Activated CD4-positive, alpha-beta memory T cell treated with anti-CD3 and anti-CD28 coated beads for 36 hours (primary cell): ENCODE measurements around the gene THSD7B. TPM values are rescaled to one million over a fixed set of nuclear protein-coding genes. Genes with fewer than 3 reads are reported as not detected.

Experiments
- CTCF ChIA-PET: fragments of 350-600 bp; sonication (Branson Sonifier 250); formaldehyde crosslinking; loops from one replicate; lab custom pipeline; 2021; ENCODE audit warnings: antibody characterized with exemption, inconsistent platforms; lab: Charles Lee
- POLR2A ChIA-PET: fragments of 350-600 bp; sonication (Branson Sonifier 250); formaldehyde crosslinking; loops from one replicate; lab custom pipeline; 2021; ENCODE audit warnings: antibody characterized with exemption; lab: Charles Lee
- DNase-seq: peaks from one replicate; pipeline ENCODE4 v3.0.0-alpha.2; 2020
- H3K27ac Mint-ChIP-seq: one replicate; pipeline ENCODE4 v1.8.0; 2021; ENCODE audit warnings: mixed read lengths
- H3K27me3 Mint-ChIP-seq: one replicate; pipeline ENCODE4 v1.8.0; 2021; ENCODE audit warnings: mixed read lengths
- H3K36me3 Mint-ChIP-seq: one replicate; pipeline ENCODE4 v1.8.0; 2021; ENCODE audit warnings: mixed read lengths
- H3K4me1 Mint-ChIP-seq: one replicate; pipeline ENCODE4 v1.8.0; 2021; ENCODE audit warnings: low read depth, mixed read lengths
- H3K4me3 Mint-ChIP-seq: one replicate; pipeline ENCODE4 v1.8.0; 2021; ENCODE audit warnings: mild to moderate bottlenecking, mixed read lengths
- H3K9me3 Mint-ChIP-seq: one replicate; pipeline ENCODE4 v1.8.0; 2021; ENCODE audit warnings: mixed read lengths
- intact Hi-C: fragments of 100-400 bp; cut with micrococcal nuclease; formaldehyde crosslinking; loops from one replicate; pipeline ENCODE4 v1.15.1; 2023
- total RNA-seq, 2 experiments: library from RNA; stranded (reverse); gene quantifications; one replicate each; pipeline ENCODE4 v1.2.3, GENCODE V29; 2021

Gene THSD7B
- total RNA-seq, 2 experiments from 2014 or later = not detected

DNA sequence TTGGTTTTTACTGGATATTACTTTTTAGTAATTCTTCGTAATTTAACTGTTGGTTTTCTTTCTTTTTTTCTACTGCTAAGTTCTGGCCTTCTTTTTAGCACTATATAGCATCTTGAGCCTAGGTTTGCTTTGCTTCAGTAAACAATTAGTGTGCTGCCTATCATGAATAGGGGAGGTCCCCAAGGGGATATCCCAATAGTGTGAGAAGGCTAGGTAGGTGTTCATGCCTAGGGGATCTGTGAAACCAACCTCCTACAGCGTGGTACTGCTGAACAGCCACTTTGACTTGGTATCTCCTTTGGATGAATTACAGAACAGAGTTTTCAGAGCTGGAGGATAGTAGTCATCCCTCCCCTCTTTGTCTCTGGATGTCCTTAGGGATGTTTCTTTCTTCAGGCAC lies 888.7 kb downstream of the THSD7B start:
- ChIA-PET POLR2A (no interaction called here), CTCF (no interaction called here)
- no peak overlapping the region for H3K4me3 Mint-ChIP-seq
- DNase-seq = no peak
- H3K4me1 Mint-ChIP-seq = no peaks in the 10 kb centered on the region
- H3K27ac Mint-ChIP-seq = no peak overlapping the region
- H3K27me3 Mint-ChIP-seq = no peaks in the 10 kb centered on the region
- intact Hi-C loops = no loop called here
- H3K36me3 Mint-ChIP-seq = no peaks in the 10 kb centered on the region
- H3K9me3 Mint-ChIP-seq = peaks cover 3% of the 10 kb centered on the region

GRCh38 chr2:137655814-137656213 lies 890.5 kb downstream of the THSD7B start:
- Mint-ChIP-seq H3K36me3 (no peaks in the 10 kb centered on the region), H3K4me1 (no peaks in the 10 kb centered on the region), H3K27me3 (no peaks in the 10 kb centered on the region), H3K27ac (no peak overlapping the region), H3K9me3 (peaks cover 3% of the 10 kb centered on the region), H3K4me3 (no peak overlapping the region)
- CTCF ChIA-PET = no interaction called here
- DNase-seq = no peak
- intact Hi-C loops = no loop called here
- POLR2A ChIA-PET = no interaction called here

DNA sequence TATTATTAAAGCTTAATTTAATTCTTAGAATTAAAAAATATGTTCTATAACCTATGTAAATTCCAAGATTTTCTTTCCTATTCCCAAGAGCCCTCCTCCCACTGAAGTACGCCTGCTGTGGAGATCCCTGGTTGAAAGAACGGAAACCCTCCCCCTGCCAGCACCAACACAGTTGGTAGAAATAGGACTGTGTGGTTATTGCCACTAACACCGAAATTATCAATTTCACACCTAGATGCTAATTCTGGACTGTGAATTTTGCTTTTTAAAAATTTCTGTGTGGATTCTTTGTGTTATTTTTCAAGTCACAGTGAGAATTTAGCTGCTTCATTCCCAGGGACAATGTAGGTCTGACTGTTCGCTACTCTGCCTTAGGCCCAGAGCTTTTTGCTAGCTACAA lies 893.1 kb downstream of the THSD7B start:
- H3K27ac Mint-ChIP-seq = no peak overlapping the region
- intact Hi-C loops = no loop called here
- ChIA-PET POLR2A (no interaction called here), CTCF (no interaction called here)
- H3K36me3 Mint-ChIP-seq = no peaks in the 10 kb centered on the region
- DNase-seq = no peak
- peaks cover under 1% of the 10 kb centered on the region for H3K9me3 Mint-ChIP-seq
- H3K4me1 Mint-ChIP-seq = no peaks in the 10 kb centered on the region
- H3K4me3 Mint-ChIP-seq = no peak overlapping the region
- H3K27me3 Mint-ChIP-seq = no peaks in the 10 kb centered on the region

DNA sequence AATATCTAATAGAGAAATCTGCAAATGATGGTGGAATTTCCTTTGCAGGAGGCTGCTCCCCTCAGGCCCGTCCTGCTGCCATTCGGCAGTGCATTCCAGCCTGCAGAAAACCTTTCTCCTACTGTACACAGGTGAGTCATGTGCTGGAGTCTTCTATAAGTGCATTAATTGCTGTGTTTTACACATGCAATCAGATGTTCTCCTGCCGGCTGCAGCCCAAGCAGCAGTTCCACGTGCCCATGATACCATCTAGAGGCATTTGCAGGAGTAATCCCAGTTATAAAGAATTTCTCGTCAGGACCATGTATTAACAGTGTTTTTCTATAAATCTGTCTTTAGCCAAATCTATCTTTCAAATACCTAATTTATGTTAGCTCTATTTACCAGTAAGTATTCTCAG lies 894.3 kb downstream of the THSD7B start:
- DNase-seq = no peak
- CTCF ChIA-PET = no interaction called here
- Mint-ChIP-seq H3K36me3 (no peaks in the 10 kb centered on the region), H3K4me3 (no peak overlapping the region), H3K9me3 (no peaks in the 10 kb centered on the region), H3K27me3 (no peaks in the 10 kb centered on the region), H3K27ac (no peak overlapping the region), H3K4me1 (no peaks in the 10 kb centered on the region)
- POLR2A ChIA-PET = no interaction called here
- intact Hi-C loops = no loop called here

DNA sequence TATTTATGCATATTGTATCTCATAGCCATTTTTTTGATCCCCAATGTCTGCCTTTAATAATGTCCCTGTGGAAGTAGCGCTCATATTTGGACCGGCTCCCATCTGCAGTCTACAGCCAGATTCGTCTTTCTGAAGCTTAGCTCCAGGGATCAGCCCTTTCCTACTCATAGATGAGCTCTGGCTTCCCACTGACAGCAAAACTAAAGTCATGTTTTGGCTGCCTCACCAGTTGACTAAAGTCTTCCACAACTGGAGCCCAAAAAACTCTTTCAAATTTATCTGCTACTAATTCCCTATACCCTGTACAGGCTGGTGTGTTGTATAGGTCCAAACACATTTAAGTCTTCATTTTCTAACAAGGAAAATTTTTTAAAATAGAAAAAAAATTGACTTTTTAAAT lies 904.8 kb downstream of the THSD7B start:
- no peaks in the 10 kb centered on the region for H3K9me3 Mint-ChIP-seq
- ChIA-PET CTCF (no interaction called here), POLR2A (no interaction called here)
- no peaks in the 10 kb centered on the region for H3K4me1 Mint-ChIP-seq
- intact Hi-C loops = no loop called here
- H3K27ac Mint-ChIP-seq = no peak overlapping the region
- H3K36me3 Mint-ChIP-seq = no peaks in the 10 kb centered on the region
- no peaks in the 10 kb centered on the region for H3K27me3 Mint-ChIP-seq
- no peak for DNase-seq
- no peak overlapping the region for H3K4me3 Mint-ChIP-seq

DNA sequence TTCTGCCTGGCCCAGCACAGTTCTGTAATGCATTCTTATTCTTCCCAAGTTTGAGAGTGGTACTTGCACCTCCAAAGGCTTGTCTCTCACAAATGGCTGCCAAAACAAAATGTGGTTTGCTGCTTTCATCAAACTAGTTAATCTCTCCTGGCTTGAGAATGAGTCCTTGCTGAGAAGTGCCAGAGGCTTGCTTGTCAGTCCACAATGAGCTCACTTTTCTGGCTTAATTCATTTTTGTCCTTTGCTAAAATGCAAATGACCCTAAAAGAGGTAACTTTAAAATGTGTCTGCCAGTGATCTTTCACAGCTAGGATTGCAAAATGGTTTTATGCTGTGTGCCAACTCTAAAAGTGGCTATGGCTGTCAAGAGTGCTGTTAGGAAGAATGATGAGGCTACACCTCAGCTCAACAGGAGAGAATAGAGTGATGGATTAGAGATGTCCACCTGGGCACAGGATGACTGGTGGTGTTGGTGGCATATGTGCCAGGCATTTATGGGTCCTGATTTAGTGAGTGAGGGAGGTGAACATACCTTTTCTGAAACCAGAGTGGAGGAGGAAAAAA lies 907.7 kb downstream of the THSD7B start:
- Mint-ChIP-seq H3K27ac (no peak overlapping the region), H3K36me3 (no peaks in the 10 kb centered on the region), H3K27me3 (no peaks in the 10 kb centered on the region), H3K9me3 (no peaks in the 10 kb centered on the region), H3K4me3 (no peak overlapping the region), H3K4me1 (no peaks in the 10 kb centered on the region)
- DNase-seq = no peak
- POLR2A ChIA-PET = no interaction called here
- intact Hi-C loops = no loop called here
- CTCF ChIA-PET = no interaction called here

GRCh38 chr2:137674991-137675390 lies 909.6 kb downstream of the THSD7B start:
- no peak for DNase-seq
- ChIA-PET CTCF (no interaction called here), POLR2A (no interaction called here)
- Mint-ChIP-seq H3K4me3 (no peak overlapping the region), H3K9me3 (no peaks in the 10 kb centered on the region), H3K27me3 (no peaks in the 10 kb centered on the region), H3K36me3 (no peaks in the 10 kb centered on the region), H3K27ac (no peak overlapping the region), H3K4me1 (no peaks in the 10 kb centered on the region)
- intact Hi-C loops = no loop called here

GRCh38 chr2:137675584-137676327 lies 910.4 kb downstream of the THSD7B start:
- ChIA-PET POLR2A (no interaction called here), CTCF (no interaction called here)
- no peaks in the 10 kb centered on the region for H3K4me1 Mint-ChIP-seq
- H3K27me3 Mint-ChIP-seq = no peaks in the 10 kb centered on the region
- no peak overlapping the region for H3K27ac Mint-ChIP-seq
- H3K4me3 Mint-ChIP-seq = no peak overlapping the region
- H3K9me3 Mint-ChIP-seq = no peaks in the 10 kb centered on the region
- H3K36me3 Mint-ChIP-seq = no peaks in the 10 kb centered on the region
- DNase-seq = no peak
- intact Hi-C loops = no loop called here

- no peak for DNase-seq
- Mint-ChIP-seq H3K4me1 (no peaks in the 10 kb centered on the region), H3K27ac (no peak overlapping the region), H3K36me3 (no peaks in the 10 kb centered on the region), H3K9me3 (no peaks in the 10 kb centered on the region), H3K4me3 (no peak overlapping the region), H3K27me3 (no peaks in the 10 kb centered on the region)
- ChIA-PET POLR2A (no interaction called here), CTCF (no interaction called here)
- intact Hi-C loops = no loop called here
Measured at GRCh38 chr2:137676346-137676745, 911.0 kb downstream of the THSD7B start.

- no peak for DNase-seq
- POLR2A ChIA-PET = no interaction called here
- Mint-ChIP-seq H3K27ac (no peak overlapping the region), H3K4me1 (no peaks in the 10 kb centered on the region), H3K36me3 (no peaks in the 10 kb centered on the region), H3K4me3 (no peak overlapping the region), H3K27me3 (no peaks in the 10 kb centered on the region), H3K9me3 (no peaks in the 10 kb centered on the region)
- intact Hi-C loops = no loop called here
- CTCF ChIA-PET = no interaction called here
Measured at GRCh38 chr2:137677466-137677865, 912.1 kb downstream of the THSD7B start.

GRCh38 chr2:137689549-137689948 lies 924.2 kb downstream of the THSD7B start:
- no peak overlapping the region for H3K4me3 Mint-ChIP-seq
- CTCF ChIA-PET = no interaction called here
- DNase-seq = no peak

GRCh38 chr2:137693534-137693933 lies 928.2 kb downstream of the THSD7B start:
- peaks cover 7% of the 10 kb centered on the region for H3K9me3 Mint-ChIP-seq
- no peak overlapping the region for H3K4me3 Mint-ChIP-seq
- no peaks in the 10 kb centered on the region for H3K27me3 Mint-ChIP-seq
- ChIA-PET CTCF (no interaction called here), POLR2A (no interaction called here)
- no peak for DNase-seq
- no peaks in the 10 kb centered on the region for H3K36me3 Mint-ChIP-seq
- intact Hi-C loops = no loop called here
- H3K4me1 Mint-ChIP-seq = no peaks in the 10 kb centered on the region
- no peak overlapping the region for H3K27ac Mint-ChIP-seq

More at GRCh38 chr2:137689549-137689948, 924.2 kb downstream of the THSD7B start:
- POLR2A ChIA-PET = no interaction called here
- no peaks in the 10 kb centered on the region for H3K9me3 Mint-ChIP-seq
- H3K27ac Mint-ChIP-seq = no peak overlapping the region
- no peaks in the 10 kb centered on the region for H3K36me3 Mint-ChIP-seq
- no peaks in the 10 kb centered on the region for H3K4me1 Mint-ChIP-seq
- intact Hi-C loops = no loop called here
- H3K27me3 Mint-ChIP-seq = no peaks in the 10 kb centered on the region

DNA sequence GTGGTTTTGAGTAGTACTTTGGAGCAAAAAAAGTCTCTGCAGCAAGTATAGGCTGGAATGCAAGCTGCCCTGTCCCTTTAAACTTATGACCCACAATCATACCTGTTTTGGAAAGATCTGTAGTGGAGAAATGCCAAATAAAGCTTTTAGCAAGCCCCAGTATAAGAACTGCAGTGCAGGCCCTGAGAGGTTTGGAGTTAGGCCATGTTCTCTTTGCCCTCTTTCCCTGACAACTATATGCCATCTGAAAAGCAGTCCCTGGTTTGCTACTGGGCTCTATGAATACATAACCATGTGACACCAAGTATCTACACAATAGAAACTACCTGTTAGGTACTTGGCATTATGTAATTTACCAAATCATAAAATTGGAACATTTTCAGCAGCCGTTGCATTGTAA lies 931.6 kb downstream of the THSD7B start:
- no peaks in the 10 kb centered on the region for H3K36me3 Mint-ChIP-seq
- H3K27ac Mint-ChIP-seq = no peak overlapping the region
- ChIA-PET POLR2A (no interaction called here), CTCF (no interaction called here)
- no peak overlapping the region for H3K4me3 Mint-ChIP-seq
- H3K4me1 Mint-ChIP-seq = no peaks in the 10 kb centered on the region
- H3K9me3 Mint-ChIP-seq = peaks cover 7% of the 10 kb centered on the region
- H3K27me3 Mint-ChIP-seq = no peaks in the 10 kb centered on the region
- intact Hi-C loops = no loop called here
- DNase-seq = no peak
